HEK293 (cell line): Measurements from ENCODE around the gene KRIT1.

Source experiments
- CTCF ChIA-PET: fragments of 350-600 bp; formaldehyde crosslinking; extraction: SDS; loops from one replicate; lab custom pipeline; 2021; ENCODE audit warnings: antibody characterized with exemption; lab: Yijun Ruan, JAX
- POLR2A ChIA-PET: fragments of 300-600 bp; formaldehyde crosslinking; extraction: SDS; loops from one replicate; lab custom pipeline; 2020; ENCODE audit warnings: antibody characterized with exemption, inconsistent platforms; lab: Yijun Ruan, JAX
- H3K27ac ChIP-seq: fragments of 200-500 bp; sonication (Bioruptor generic); 2 replicates; pipeline ENCODE4 v1.5.1; 2014; ENCODE audit warnings: low read depth, low read length, control low read depth, inconsistent platforms; ENCODE audit errors: extremely low read depth
- H3K36me3 ChIP-seq, 2 experiments: fragments of 200-500 bp in 1 of 2; sonication (Bioruptor generic) in 1 of 2; 1 replicate in 1 of 2; 2 replicates in 1 of 2; pipeline ENCODE4 v1.5.1; 2014 to 2017; ENCODE audit warnings: inconsistent platforms in 2 of 2, low read length in 2 of 2; ENCODE audit not compliant: control insufficient read depth in 2 of 2, insufficient read depth in 1 of 2
- H3K4me1 ChIP-seq: fragments of 200-500 bp; sonication (Bioruptor generic); 2 replicates; pipeline ENCODE4 v1.5.1; 2014; ENCODE audit warnings: mild to moderate bottlenecking, low read length, inconsistent platforms; ENCODE audit not compliant: control insufficient read depth, insufficient read depth
- H3K4me3 ChIP-seq: 2 replicates; pipeline ENCODE4 v1.5.1; 2011; ENCODE audit warnings: low read depth, mild to moderate bottlenecking, control low read depth, low read length, moderate library complexity
- H3K9me3 ChIP-seq: fragments of 200-500 bp; sonication (Bioruptor generic); 2 replicates; pipeline ENCODE4 v1.5.1; 2014; ENCODE audit warnings: low read depth, low read length, inconsistent platforms; ENCODE audit not compliant: control insufficient read depth, insufficient read depth
- SCRT2 ChIP-seq: fragments of 450-650 bp; formaldehyde crosslinking; IDR thresholded peaks from 2 replicates; pipeline ENCODE4 v1.5.1; 2016; ENCODE audit warnings: missing biosample characterization, missing genetic modification characterization
- WT1 ChIP-seq: fragments of 450-650 bp; formaldehyde crosslinking; IDR thresholded peaks from 2 replicates; pipeline ENCODE4 v1.5.1; 2016; ENCODE audit warnings: missing biosample characterization, missing genetic modification characterization
- YY2 ChIP-seq: fragments of 450-650 bp; formaldehyde crosslinking; IDR thresholded peaks from 2 replicates; pipeline ENCODE4 v1.5.1; 2016; ENCODE audit warnings: missing biosample characterization, missing genetic modification characterization
- ZFP41 ChIP-seq: fragments of 450-650 bp; formaldehyde crosslinking; IDR thresholded peaks from 2 replicates; pipeline ENCODE4 v1.5.1; 2016; ENCODE audit warnings: missing biosample characterization, missing genetic modification characterization, borderline replicate concordance
- ZIC2 ChIP-seq: fragments of 450-650 bp; formaldehyde crosslinking; IDR thresholded peaks from 2 replicates; pipeline ENCODE4 v1.5.1; 2016; ENCODE audit warnings: missing biosample characterization, missing genetic modification characterization
- ZNF2 ChIP-seq: fragments of 450-650 bp; formaldehyde crosslinking; IDR thresholded peaks from 2 replicates; pipeline ENCODE4 v1.5.1; 2016; ENCODE audit warnings: missing biosample characterization, missing genetic modification characterization
- ZNF211 ChIP-seq: fragments of 450-650 bp; formaldehyde crosslinking; IDR thresholded peaks from 2 replicates; pipeline ENCODE4 v1.5.1; 2016; ENCODE audit warnings: low read depth, missing biosample characterization, missing genetic modification characterization
- ZNF248 ChIP-seq: fragments of 450-650 bp; formaldehyde crosslinking; IDR thresholded peaks from 2 replicates; pipeline ENCODE4 v1.5.1; 2017; ENCODE audit warnings: missing biosample characterization, missing genetic modification characterization
- ZNF366 ChIP-seq: fragments of 450-650 bp; formaldehyde crosslinking; conservative IDR thresholded peaks from 2 replicates; pipeline ENCODE4 v1.5.1; 2016; ENCODE audit warnings: missing biosample characterization, missing genetic modification characterization
- ZNF510 ChIP-seq: fragments of 450-650 bp; formaldehyde crosslinking; IDR thresholded peaks from 2 replicates; pipeline ENCODE4 v1.5.1; 2018; ENCODE audit warnings: mild to moderate bottlenecking, missing genetic modification characterization, missing biosample characterization; ENCODE audit not compliant: insufficient replicate concordance
- ZNF514 ChIP-seq: fragments of 450-650 bp; formaldehyde crosslinking; IDR thresholded peaks from 2 replicates; pipeline ENCODE4 v1.5.1; 2016; ENCODE audit warnings: missing biosample characterization, missing genetic modification characterization
- ZNF596 ChIP-seq: fragments of 450-650 bp; IDR thresholded peaks from 2 replicates; pipeline ENCODE4 v1.5.0; 2018; ENCODE audit warnings: missing biosample characterization, mild to moderate bottlenecking, missing genetic modification characterization, moderate library complexity
- ZNF626 ChIP-seq: fragments of 450-650 bp; sonication (Bioruptor Pico); formaldehyde crosslinking; IDR thresholded peaks from 2 replicates; pipeline ENCODE4 v1.5.1; 2018; ENCODE audit warnings: missing biosample characterization, missing genetic modification characterization, inconsistent platforms
- ZNF660 ChIP-seq: fragments of 450-650 bp; IDR thresholded peaks from 2 replicates; pipeline ENCODE4 v1.5.1; 2018; ENCODE audit warnings: missing biosample characterization, mild to moderate bottlenecking, missing genetic modification characterization
- ZNF791 ChIP-seq: fragments of 450-650 bp; formaldehyde crosslinking; IDR thresholded peaks from 2 replicates; pipeline ENCODE4 v1.5.1; 2016; ENCODE audit warnings: missing biosample characterization, missing genetic modification characterization
- ZSCAN23 ChIP-seq: fragments of 450-650 bp; formaldehyde crosslinking; IDR thresholded peaks from 2 replicates; pipeline ENCODE4 v1.5.1; 2016; ENCODE audit warnings: missing biosample characterization, missing genetic modification characterization
- TF ChIP-seq, protein P1 (sequence below): sonication (generic); formaldehyde crosslinking; IDR thresholded peaks from 2 replicates; pipeline ENCODE4 v1.8.1; 2022; ENCODE audit warnings: mild to moderate bottlenecking, moderate library complexity, missing genetic modification reagents
- TF ChIP-seq, protein P2 (sequence below): fragments of 450-650 bp; formaldehyde crosslinking; IDR thresholded peaks from 2 replicates; pipeline ENCODE4 v1.5.1; 2016; ENCODE audit warnings: missing biosample characterization, missing genetic modification characterization
- TF ChIP-seq, protein P3 (sequence below): fragments of 450-650 bp; formaldehyde crosslinking; IDR thresholded peaks from 2 replicates; pipeline ENCODE4 v1.5.1; 2016; ENCODE audit warnings: missing biosample characterization, missing genetic modification characterization
- TF ChIP-seq, protein P4 (sequence below): fragments of 450-650 bp; formaldehyde crosslinking; IDR thresholded peaks from 2 replicates; pipeline ENCODE4 v1.5.1; 2017; ENCODE audit warnings: missing biosample characterization, mild to moderate bottlenecking, missing genetic modification characterization, moderate library complexity

Gene KRIT1

DNA sequence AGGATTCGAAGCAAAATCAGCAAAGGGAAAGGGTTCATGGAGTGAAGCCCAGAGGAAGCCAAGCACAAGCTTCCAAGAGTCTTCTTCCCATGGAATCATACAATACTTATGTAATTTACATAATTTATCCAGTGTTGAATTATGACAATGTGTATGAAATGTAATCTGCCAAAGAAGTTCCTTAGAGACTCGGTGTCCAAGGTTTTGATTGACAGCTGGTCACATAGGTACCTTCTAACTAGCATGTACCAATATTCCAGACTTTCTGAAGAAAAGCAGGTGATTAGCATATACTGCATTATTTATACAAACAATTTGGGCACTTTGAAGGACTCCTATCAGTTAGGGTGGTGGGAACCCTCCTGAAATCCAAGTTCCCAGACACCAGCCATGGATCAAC, 35.3 kb upstream of the KRIT1 start:
- H3K36me3 ChIP-seq, result no peaks in the 10 kb centered on the region
- CTCF ChIA-PET, result interaction anchor here (0.6 kb wide), 1 partner anchor 16 kb away, joined by 4 read pairs; no protein-coding TSS in a partner anchor
- no peak overlapping the region for H3K4me3 ChIP-seq
- no peaks in the 10 kb centered on the region for H3K9me3 ChIP-seq
- POLR2A ChIA-PET, result no interaction called here
- no peak for TF ChIP-seq ZFP41
- no peak for TF ChIP-seq SCRT2 (tag by site-specific recombination)
- no peak for TF ChIP-seq ZIC2
- TF ChIP-seq ZNF366 (tag by site-specific recombination), result no peak
- TF ChIP-seq ZNF596 (tag by site-specific recombination), result no peak
- TF ChIP-seq, protein P1, sequence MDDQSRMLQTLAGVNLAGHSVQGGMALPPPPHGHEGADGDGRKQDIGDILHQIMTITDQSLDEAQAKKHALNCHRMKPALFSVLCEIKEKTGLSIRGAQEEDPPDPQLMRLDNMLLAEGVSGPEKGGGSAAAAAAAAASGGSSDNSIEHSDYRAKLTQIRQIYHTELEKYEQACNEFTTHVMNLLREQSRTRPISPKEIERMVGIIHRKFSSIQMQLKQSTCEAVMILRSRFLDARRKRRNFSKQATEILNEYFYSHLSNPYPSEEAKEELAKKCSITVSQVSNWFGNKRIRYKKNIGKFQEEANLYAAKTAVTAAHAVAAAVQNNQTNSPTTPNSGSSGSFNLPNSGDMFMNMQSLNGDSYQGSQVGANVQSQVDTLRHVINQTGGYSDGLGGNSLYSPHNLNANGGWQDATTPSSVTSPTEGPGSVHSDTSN, result no peak
- TF ChIP-seq, protein P2, sequence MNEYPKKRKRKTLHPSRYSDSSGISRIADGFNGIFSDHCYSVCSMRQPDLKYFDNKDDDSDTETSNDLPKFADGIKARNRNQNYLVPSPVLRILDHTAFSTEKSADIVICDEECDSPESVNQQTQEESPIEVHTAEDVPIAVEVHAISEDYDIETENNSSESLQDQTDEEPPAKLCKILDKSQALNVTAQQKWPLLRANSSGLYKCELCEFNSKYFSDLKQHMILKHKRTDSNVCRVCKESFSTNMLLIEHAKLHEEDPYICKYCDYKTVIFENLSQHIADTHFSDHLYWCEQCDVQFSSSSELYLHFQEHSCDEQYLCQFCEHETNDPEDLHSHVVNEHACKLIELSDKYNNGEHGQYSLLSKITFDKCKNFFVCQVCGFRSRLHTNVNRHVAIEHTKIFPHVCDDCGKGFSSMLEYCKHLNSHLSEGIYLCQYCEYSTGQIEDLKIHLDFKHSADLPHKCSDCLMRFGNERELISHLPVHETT (tag by site-specific recombination), result no peak
- no peak for TF ChIP-seq ZNF510
- no peak for TF ChIP-seq ZNF248 (tag by site-specific recombination)
- no peak for TF ChIP-seq ZNF660 (tag by site-specific recombination)
- no peak for TF ChIP-seq YY2
- TF ChIP-seq ZSCAN23 (tag by site-specific recombination), result no peak
- TF ChIP-seq, protein P3, sequence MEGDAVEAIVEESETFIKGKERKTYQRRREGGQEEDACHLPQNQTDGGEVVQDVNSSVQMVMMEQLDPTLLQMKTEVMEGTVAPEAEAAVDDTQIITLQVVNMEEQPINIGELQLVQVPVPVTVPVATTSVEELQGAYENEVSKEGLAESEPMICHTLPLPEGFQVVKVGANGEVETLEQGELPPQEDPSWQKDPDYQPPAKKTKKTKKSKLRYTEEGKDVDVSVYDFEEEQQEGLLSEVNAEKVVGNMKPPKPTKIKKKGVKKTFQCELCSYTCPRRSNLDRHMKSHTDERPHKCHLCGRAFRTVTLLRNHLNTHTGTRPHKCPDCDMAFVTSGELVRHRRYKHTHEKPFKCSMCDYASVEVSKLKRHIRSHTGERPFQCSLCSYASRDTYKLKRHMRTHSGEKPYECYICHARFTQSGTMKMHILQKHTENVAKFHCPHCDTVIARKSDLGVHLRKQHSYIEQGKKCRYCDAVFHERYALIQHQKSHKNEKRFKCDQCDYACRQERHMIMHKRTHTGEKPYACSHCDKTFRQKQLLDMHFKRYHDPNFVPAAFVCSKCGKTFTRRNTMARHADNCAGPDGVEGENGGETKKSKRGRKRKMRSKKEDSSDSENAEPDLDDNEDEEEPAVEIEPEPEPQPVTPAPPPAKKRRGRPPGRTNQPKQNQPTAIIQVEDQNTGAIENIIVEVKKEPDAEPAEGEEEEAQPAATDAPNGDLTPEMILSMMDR (tag by site-specific recombination), result no peak
- no peak for TF ChIP-seq ZNF211 (tag by site-specific recombination)
- TF ChIP-seq WT1 (tag by site-specific recombination), result no peak
- no peak for TF ChIP-seq ZNF514 (tag by site-specific recombination)
- TF ChIP-seq ZNF791, result no peak
- TF ChIP-seq ZNF626 (tag by site-specific recombination), result no peak
- no peak for TF ChIP-seq ZNF2
- H3K4me1 ChIP-seq, result peaks cover 9% of the 10 kb centered on the region; the same call in 1 of the 2 replicates
- H3K27ac ChIP-seq, result no peak overlapping the region

DNA sequence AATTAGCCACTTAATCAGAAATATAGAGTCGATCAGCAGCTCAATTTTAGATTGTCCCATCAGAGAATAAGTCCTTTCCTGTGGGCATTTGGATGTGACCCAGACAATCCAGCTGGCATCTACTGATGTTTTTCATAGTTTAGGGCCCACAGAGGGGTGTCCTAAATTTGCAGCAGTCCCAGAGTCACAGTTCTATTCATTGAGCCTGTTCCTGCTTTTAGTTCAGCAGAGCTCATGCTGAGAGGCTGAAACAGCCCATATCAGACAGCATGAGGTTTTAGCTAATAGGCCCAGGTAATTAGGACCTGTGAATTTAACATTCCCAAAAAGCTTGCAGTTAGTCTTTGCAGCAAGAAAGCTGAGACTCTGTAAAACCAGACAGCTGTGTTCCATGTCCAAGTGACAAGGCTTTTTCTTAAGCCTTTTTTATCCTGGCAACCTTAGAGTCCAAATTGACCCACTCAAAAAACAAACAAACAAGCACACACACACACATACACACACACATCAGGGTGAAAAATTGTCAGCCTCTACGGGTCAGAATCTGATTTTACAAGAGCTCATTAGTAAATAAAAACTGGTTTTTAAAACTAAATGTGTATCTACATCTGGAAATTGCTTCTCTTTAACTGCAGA, 33.8 kb upstream of the KRIT1 start:
- Histone ChIP-seq H3K36me3 (no peaks in the 10 kb centered on the region), H3K27ac (no peak overlapping the region), H3K4me3 (no peak overlapping the region), H3K9me3 (no peaks in the 10 kb centered on the region), H3K4me1 (peaks cover 9% of the 10 kb centered on the region; the same call in 1 of the 2 replicates)
- ChIA-PET CTCF (no interaction called here), POLR2A (interaction anchor here (1.4 kb wide), 1 partner anchor 34 kb away, joined by 5 read pairs; the partner anchor contains the start of genes ANKIB1 and KRIT1)
- peak; percentile 18; the same call in 1 of the 2 replicates for TF ChIP-seq ZIC2
- TF ChIP-seq, protein P4, sequence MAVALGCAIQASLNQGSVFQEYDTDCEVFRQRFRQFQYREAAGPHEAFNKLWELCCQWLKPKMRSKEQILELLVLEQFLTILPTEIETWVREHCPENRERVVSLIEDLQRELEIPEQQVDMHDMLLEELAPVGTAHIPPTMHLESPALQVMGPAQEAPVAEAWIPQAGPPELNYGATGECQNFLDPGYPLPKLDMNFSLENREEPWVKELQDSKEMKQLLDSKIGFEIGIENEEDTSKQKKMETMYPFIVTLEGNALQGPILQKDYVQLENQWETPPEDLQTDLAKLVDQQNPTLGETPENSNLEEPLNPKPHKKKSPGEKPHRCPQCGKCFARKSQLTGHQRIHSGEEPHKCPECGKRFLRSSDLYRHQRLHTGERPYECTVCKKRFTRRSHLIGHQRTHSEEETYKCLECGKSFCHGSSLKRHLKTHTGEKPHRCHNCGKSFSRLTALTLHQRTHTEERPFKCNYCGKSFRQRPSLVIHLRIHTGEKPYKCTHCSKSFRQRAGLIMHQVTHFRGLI, result no peak
